ENCODE results near the gene NAV3.

NAV3 gene

DNA sequence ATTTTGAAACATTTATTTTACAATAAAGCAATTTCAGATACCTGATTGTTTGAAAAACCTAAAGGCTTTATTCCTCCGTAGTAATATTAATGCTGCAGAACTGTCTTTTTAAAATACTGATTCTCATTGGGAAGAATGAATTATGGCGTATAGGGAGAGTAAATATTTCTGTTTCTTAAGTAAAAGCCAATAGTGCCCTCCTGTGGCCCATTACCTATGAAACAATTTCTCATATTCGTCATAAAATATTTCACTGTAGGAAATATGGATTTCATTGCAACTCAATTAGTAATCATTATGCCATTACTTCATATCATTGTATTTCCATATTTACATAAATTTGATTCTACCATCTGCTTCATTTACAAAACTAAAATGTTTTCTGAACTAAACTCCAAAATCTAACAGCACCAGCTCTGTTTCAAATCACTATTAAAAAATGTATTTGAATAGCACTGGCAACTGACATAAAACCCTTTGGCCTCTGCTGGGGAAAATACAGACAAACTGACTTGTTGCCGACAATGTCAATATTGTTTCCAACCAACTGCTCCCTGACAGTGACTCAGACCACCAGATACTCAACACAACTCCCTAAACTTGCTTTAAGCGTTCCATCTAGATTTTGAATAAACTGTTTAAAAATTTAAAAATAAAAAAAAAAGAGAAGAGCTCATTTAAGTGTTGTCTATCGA lies 290.3 kb downstream of the NAV3 start:
- ChIA-PET CTCF (interaction anchor here (0.6 to 1.7 kb wide), 2 partner anchors 79 to 123 kb away, joined by 4 to 6 read pairs; no protein-coding TSS in a partner anchor), POLR2A (no interaction called here)

DNA sequence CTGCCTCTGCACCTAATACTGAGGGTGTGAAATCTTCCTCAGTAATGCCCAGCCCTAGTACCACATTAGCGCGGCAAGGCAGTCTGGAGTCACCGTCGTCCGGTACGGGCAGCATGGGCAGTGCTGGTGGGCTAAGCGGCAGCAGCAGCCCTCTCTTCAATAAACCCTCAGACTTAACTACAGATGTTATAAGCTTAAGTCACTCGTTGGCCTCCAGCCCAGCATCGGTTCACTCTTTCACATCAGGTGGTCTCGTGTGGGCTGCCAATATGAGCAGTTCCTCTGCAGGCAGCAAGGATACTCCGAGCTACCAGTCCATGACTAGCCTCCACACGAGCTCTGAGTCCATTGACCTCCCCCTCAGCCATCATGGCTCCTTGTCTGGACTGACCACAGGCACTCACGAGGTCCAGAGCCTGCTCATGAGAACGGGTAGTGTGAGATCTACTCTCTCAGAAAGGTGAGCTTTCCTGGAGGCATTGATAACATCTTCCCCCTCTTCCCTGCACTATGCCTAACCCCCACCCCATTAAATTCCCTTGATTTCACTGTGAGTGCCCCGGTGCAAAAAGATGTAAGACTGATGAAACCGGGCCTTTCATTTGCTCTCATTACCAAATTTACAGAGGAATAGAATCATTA lies 291.4 kb downstream of the NAV3 start:
- TF ChIP-seq FOXM1 (IDR thresholded peaks at IDR 0.05; ENCODE audit: borderline replicate concordance), result no peak
- TF ChIP-seq LEF1 (IDR thresholded peaks at IDR 0.05; ENCODE audit: borderline replicate concordance), result no peak
- no peak for TF ChIP-seq ELF4 (IDR thresholded peaks at IDR 0.05)
- no peak for TF ChIP-seq SUZ12 (IDR thresholded peaks at IDR 0.05)
- ChIA-PET POLR2A (no interaction called here), CTCF (interaction anchor here (0.6 to 1.7 kb wide), 2 partner anchors 80 to 124 kb away, joined by 4 to 6 read pairs; no protein-coding TSS in a partner anchor)
- DNase-seq (ENCODE audit: extremely low spot score), result no peak

More for the DNA sequence above, 290.3 kb downstream of the NAV3 start:
- DNase-seq (ENCODE audit: extremely low spot score), result no peak
- TF ChIP-seq TARDBP (IDR thresholded peaks at IDR 0.05) (no peak), BHLHE40 (IDR thresholded peaks at IDR 0.05; ENCODE audit: borderline replicate concordance) (no peak), SP1 (IDR thresholded peaks at IDR 0.05) (no peak), ARNT (IDR thresholded peaks at IDR 0.05) (no peak), LEF1 (IDR thresholded peaks at IDR 0.05; ENCODE audit: borderline replicate concordance) (no peak), CTBP1 (IDR thresholded peaks at IDR 0.05; ENCODE audit: borderline replicate concordance) (no peak)
- TF ChIP-seq, protein P1, sequence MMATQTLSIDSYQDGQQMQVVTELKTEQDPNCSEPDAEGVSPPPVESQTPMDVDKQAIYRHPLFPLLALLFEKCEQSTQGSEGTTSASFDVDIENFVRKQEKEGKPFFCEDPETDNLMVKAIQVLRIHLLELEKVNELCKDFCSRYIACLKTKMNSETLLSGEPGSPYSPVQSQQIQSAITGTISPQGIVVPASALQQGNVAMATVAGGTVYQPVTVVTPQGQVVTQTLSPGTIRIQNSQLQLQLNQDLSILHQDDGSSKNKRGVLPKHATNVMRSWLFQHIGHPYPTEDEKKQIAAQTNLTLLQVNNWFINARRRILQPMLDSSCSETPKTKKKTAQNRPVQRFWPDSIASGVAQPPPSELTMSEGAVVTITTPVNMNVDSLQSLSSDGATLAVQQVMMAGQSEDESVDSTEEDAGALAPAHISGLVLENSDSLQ (IDR thresholded peaks at IDR 0.05), result no peak

DNA sequence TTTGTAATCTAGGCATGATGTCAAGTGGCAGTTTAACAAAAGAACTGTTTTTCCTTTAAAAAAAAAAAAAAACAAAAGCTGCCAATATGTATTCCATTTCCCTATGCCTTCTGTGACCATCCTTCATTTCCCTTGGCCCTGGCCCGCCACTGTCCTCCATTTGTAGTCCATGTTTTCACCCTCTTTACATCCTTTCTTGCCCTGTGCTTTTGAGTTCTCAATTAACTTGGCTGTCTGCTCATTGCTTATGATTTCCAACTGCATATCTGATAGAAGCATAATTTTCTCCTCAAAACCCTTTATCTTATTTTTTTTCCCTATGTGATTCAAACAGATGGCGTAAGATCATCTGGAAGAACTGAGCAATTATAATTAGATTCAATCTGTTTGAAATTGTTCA lies 297.5 kb downstream of the NAV3 start:
- DNase-seq (ENCODE audit: extremely low spot score), result no peak
- TF ChIP-seq ARNT (IDR thresholded peaks at IDR 0.05), result no peak
- TF ChIP-seq HDGF (IDR thresholded peaks at IDR 0.05; ENCODE audit: borderline replicate concordance), result no peak
- no peak for TF ChIP-seq TARDBP (IDR thresholded peaks at IDR 0.05)
- TF ChIP-seq ZNF384 (IDR thresholded peaks at IDR 0.05), result no peak
- CTCF ChIA-PET, result no interaction called here
- POLR2A ChIA-PET, result no interaction called here

DNA sequence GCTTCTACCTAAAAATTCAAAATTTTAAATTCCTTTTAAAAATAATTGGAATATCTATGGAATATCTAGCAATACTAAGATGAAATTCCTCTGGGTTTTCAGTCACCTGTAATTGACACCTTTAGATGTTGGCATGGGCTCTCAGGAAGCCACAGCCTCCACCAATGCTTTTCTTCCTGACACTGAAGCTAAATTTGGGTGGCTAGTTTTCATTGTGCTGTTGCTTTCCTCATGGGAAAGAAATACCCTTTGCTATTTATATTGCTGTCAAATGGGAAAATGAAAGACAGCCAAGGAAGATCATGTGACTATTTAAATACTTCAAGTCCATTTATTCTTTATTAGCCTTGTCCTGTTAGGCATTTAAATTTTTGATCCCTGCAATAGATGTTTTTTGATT lies 313.0 kb downstream of the NAV3 start:
- POLR2A ChIA-PET, result no interaction called here
- DNase-seq (ENCODE audit: extremely low spot score), result no peak
- CTCF ChIA-PET, result interaction anchor here (0.6 to 0.7 kb wide), 2 partner anchors 19 to 141 kb away, joined by 3 to 5 read pairs; no protein-coding TSS in a partner anchor
- TF ChIP-seq ELF4 (IDR thresholded peaks at IDR 0.05) (no peak), ZNF384 (IDR thresholded peaks at IDR 0.05) (no peak), HDGF (IDR thresholded peaks at IDR 0.05; ENCODE audit: borderline replicate concordance) (no peak), CTBP1 (IDR thresholded peaks at IDR 0.05; ENCODE audit: borderline replicate concordance) (no peak), TARDBP (IDR thresholded peaks at IDR 0.05) (no peak), SUZ12 (IDR thresholded peaks at IDR 0.05) (no peak), FOXA1 (IDR thresholded peaks at IDR 0.05) (no peak), FOXM1 (IDR thresholded peaks at IDR 0.05; ENCODE audit: borderline replicate concordance) (no peak), ARNT (IDR thresholded peaks at IDR 0.05) (no peak), LEF1 (IDR thresholded peaks at IDR 0.05; ENCODE audit: borderline replicate concordance) (no peak), SP1 (IDR thresholded peaks at IDR 0.05) (no peak), L3MBTL2 (conservative IDR thresholded peaks at IDR 0.05) (no peak), BHLHE40 (IDR thresholded peaks at IDR 0.05; ENCODE audit: borderline replicate concordance) (no peak)
- TF ChIP-seq, protein P1 (IDR thresholded peaks at IDR 0.05), result no peak

DNA sequence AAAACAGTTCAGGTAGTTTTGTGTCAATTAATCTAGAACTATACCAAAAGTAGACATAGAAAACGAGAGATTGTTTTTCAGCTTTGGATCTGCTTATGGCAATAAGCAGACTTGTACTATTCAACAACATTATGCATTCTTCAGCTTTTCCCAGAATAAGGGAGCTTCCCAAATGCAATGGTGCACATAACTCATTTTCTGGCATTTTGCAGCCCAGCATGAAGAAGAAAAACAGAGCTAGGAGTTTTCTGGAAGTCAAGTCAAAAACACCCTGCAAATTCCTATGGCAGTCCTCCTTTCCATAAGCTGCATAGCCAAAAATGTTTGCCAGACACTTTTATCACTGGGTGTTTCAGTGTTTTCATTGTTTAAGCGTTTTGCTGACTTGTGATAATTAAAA lies 314.7 kb downstream of the NAV3 start:
- no peak for DNase-seq (ENCODE audit: extremely low spot score)
- CTCF ChIA-PET, result no interaction called here
- TF ChIP-seq HDGF (IDR thresholded peaks at IDR 0.05; ENCODE audit: borderline replicate concordance), result no peak
- no peak for TF ChIP-seq ELF4 (IDR thresholded peaks at IDR 0.05)
- TF ChIP-seq, protein P1 (IDR thresholded peaks at IDR 0.05), result no peak
- no peak for TF ChIP-seq SUZ12 (IDR thresholded peaks at IDR 0.05)
- TF ChIP-seq CTBP1 (IDR thresholded peaks at IDR 0.05; ENCODE audit: borderline replicate concordance), result no peak
- no peak for TF ChIP-seq LEF1 (IDR thresholded peaks at IDR 0.05; ENCODE audit: borderline replicate concordance)
- TF ChIP-seq SP1 (IDR thresholded peaks at IDR 0.05), result no peak
- TF ChIP-seq NFRKB (IDR thresholded peaks at IDR 0.05), result no peak
- TF ChIP-seq BHLHE40 (IDR thresholded peaks at IDR 0.05; ENCODE audit: borderline replicate concordance), result no peak
- TF ChIP-seq FOXM1 (IDR thresholded peaks at IDR 0.05; ENCODE audit: borderline replicate concordance), result no peak
- TF ChIP-seq L3MBTL2 (conservative IDR thresholded peaks at IDR 0.05), result no peak
- POLR2A ChIA-PET, result no interaction called here

DNA sequence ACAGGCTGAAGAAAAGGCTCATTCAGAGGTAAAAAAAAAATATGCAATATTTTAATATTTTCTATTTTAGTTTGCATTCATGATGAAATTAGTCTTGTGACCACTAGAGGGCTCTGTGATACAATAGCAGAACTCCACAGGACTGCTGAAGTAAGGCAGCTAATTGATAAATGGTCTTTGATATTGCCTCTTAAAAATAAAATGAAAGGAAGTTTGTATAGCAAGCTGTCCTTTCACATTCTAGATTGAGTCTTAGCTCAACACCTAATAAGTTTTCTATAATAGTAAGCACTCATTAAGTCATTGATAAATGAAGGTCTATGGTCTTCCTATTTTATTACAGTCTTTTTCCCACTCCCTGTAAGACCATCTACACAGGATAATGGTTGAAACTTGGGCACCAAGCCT lies 315.7 kb downstream of the NAV3 start:
- CTCF ChIA-PET, result interaction anchor here (0.7 to 0.9 kb wide), 5 partner anchors 14 to 1838 kb away, joined by 3 to 5 read pairs (median 3); no protein-coding TSS in a partner anchor
- DNase-seq (ENCODE audit: extremely low spot score), result peak; percentile 12
- TF ChIP-seq ARNT (IDR thresholded peaks at IDR 0.05), result no peak
- no peak for TF ChIP-seq HDGF (IDR thresholded peaks at IDR 0.05; ENCODE audit: borderline replicate concordance)
- TF ChIP-seq FOXM1 (IDR thresholded peaks at IDR 0.05; ENCODE audit: borderline replicate concordance), result no peak
- TF ChIP-seq SUZ12 (IDR thresholded peaks at IDR 0.05), result no peak
- no peak for TF ChIP-seq LEF1 (IDR thresholded peaks at IDR 0.05; ENCODE audit: borderline replicate concordance)
- no peak for TF ChIP-seq NFRKB (IDR thresholded peaks at IDR 0.05)
- TF ChIP-seq TARDBP (IDR thresholded peaks at IDR 0.05), result no peak
- no peak for TF ChIP-seq ZNF384 (IDR thresholded peaks at IDR 0.05)
- TF ChIP-seq FOXK2 (IDR thresholded peaks at IDR 0.05), result no peak
- POLR2A ChIA-PET, result no interaction called here

Data from HEK293T (cell line).